HG03066 (cell line): ENCODE data around the gene FBXO47.

Experiments used
- ATAC-seq: cut with Tn5 transposase; IDR thresholded peaks from one replicate; pipeline ENCODE4 v1.9.1; 2021; ENCODE audit warnings: low read depth; ENCODE audit not compliant: unreplicated experiment

FBXO47 gene

DNA sequence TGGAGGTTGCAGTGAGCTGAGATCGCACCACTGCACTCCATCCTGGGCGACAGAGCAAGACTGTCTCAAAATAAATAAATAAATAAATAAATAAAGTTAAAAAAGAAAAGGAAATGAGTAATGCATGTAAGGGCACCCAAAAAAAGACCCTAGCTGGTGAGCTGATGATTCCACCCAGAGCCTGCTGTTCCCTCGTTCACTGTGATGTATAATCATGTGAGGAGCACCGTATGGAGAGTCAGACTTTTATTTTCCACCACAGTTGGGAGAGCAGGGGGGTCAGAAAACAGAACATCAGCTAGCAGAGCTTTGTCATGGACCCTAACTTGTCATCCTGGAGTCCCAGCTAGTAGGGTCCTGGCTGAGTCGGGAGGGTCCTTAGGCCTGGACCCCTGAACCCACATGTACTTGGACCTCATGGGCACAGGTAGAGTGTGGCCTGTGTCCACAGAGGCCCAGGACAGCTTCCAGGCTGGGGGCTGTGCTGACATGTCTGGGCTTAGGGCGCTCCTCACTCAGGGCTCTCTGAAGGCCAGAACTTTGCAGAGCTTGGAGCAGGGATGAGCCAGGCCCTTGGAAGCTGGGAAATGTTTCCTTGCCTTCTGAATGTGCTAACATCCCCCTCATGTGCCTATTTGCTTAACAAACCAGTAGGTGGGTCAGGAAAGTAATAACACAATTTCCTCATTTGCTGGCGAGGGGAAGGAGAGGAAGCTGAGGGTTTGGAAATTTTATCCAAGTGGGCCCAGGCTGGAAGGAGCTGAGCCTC is 60.6 kb downstream of the FBXO47 start:
- ATAC-seq = no peak

DNA sequence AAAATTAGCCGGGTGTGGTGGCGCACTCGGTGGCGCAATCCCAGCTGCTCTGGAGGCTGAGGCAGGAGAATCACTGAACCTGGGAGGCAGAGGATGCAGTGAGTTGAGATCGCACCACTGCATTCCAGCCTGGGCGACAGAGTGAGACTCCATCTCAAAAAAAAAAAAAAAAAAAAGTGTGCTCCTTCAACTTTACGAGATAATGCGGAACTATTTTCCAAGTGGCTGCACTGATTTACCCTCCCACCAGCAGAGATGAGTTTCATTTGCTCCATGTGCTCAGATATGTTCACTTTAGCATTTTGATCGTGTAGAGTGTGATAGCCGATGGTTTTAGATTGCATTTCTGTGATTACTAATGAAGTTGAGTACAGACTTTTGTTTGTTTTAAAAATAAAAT is 61.8 kb downstream of the FBXO47 start:
- ATAC-seq = no peak

DNA sequence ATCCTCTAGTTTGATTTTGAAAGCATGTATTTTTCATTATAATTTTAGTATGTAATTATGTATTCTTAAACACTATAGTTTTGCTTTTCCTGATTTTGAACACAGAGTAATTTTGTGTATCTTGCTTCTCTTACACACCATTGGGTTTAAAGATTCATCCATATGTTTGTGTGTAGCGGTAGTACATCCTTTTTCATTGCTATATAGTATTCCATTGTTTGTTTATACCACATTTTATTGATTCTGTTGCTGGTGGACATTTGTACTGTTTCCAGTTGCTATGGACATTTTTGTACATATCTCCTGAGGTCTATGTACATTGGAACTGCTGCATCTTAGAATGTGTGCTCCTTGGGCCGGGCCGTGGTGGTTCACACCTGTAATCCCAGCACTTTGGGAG is 62.3 kb downstream of the FBXO47 start:
- ATAC-seq = no peak

DNA sequence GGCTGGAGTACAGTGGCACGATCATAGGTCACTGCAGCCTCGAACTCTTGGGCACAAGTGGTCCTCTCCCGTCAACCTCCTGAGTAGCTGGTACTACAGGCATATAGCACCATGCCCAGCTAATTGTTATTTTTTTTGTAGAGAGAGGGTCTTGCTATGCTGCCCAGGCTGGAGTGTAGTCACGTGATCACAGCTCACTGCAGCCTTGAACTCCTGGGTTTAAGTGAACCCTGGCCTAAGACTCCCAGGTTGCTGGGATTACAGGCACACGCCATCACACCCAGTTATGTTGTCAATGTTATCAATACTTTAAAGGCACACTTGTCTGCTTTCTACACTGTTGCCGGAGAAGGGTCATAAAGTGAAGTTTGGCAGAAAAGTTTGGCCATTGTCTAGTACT is 63.8 kb downstream of the FBXO47 start:
- ATAC-seq = no peak

DNA sequence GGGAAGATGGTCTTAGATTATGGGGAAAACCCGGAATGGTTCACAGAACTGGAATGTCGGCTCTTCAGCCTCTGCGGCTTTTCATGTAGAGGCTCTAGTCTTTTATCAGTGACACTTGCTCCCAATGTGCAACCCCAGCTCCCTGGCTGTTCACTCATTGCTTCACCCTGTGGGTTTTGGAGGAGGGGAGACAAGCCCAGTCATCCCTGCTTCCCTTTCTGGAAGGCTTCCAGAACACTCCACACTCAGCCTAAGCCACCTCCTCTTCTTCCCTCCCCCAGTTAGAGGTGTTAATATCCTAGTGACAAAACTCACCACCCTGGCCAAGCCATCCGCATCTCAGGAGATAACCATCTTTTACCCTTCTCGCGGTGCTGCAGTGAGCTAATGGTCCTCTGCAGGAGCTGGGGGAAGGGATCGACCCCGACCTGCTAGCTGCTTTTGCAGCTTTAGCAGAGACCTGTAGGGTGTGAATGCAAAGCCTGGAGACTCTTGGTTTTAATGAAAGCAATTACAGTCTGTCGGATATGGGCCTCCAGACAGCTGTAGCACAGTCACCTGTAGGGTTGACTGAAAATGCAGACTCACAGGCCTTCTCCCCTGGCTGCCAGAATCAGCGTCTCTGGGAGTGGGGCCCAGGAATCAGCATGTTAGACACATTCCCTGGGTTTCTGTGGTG is 66.1 kb downstream of the FBXO47 start:
- ATAC-seq = no peak

DNA sequence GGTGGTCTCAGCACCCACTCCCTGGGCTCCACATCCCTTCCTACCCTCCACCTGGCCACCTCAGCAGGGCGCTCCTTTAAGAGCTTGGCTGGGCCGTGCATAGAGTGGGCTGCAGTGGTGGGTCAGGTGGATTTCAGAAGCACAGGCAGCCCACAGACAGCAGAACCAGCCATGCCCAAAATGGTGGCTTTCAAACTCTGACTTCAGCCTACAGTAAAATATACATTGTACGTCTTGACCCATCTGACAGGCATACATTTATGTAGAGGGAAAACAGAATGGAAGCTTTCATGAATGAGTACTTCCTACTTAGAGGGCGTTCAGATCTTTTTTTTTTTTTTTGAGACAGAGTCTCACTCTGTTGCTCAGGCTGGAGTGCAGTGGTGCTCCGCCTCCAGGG is 67.8 kb downstream of the FBXO47 start:
- ATAC-seq = no peak

DNA sequence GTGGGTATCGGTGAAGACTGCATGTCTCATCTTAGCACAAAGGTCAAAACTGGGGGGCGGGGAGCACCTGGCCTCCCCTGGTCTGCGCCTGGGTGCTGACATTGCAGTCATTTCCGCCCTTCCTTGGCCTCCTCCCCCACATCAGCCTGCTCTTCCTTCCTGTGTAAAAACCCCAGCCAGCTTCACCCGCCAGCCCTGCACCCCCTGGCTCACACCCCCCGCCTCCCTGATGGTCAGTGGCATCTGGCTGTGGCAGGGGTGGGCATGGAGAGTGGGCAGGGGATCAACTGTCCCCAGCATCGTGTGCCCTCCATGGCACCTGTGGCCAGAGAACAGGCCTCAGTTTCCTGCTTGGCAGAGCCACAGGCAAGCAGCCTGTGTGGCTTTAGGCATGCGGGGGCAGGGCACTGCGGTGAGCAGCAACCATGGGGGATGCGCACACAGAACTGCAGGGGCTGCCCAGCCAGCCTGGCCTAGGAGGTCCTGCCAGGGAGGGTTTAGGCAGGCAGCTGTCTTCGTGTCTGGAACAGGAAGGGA is 68.3 kb downstream of the FBXO47 start:
- ATAC-seq = peak; percentile 70

DNA sequence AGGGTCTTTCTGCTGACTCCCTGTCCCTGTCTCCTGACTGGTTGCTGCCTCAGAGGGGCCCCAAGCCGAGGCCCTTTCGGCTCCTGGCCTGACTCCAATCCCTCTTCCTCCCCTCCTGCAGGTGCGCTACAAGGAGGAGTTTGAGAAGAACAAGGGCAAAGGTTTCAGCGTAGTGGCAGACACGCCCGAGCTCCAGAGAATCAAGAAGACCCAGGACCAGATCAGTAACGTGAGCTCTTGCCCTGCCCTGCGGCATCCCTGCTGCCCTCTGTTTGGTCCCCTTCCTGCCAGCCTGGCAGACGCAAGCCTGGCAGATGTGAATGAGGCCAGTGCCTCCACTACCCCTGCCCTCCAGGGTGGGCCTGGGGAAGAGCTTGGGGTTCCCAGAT is 68.9 kb downstream of the FBXO47 start:
- ATAC-seq = no peak

DNA sequence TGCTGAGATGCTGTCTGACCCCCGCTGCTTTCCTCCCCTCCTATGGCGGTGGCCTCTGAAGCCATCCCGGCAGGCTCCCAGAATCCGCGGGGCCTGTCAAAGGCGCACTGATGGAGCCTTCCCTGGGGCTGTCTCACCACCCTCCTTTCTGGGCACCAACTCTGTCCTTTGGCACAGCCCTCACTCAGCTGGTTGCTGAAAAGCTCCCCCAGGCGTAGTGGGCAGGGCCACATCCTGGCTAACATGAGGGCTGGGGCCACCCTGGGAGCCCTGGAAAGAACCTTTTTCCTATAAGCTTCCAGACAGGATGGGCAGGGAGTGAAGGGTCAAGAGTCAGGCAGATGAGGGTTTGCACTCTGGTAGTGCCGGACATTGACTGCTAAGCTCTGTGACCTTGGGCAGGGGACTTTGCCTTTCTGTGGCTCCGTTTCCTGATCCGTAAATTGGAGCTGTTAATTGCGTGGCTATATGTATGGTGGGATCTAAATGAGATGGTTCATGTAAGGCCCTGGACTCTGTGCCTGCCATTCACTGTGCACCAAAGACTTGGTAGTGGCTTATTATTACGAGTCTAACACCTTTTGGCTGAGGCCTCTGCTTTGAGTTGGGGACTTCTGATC is 69.4 kb downstream of the FBXO47 start:
- no peak for ATAC-seq

DNA sequence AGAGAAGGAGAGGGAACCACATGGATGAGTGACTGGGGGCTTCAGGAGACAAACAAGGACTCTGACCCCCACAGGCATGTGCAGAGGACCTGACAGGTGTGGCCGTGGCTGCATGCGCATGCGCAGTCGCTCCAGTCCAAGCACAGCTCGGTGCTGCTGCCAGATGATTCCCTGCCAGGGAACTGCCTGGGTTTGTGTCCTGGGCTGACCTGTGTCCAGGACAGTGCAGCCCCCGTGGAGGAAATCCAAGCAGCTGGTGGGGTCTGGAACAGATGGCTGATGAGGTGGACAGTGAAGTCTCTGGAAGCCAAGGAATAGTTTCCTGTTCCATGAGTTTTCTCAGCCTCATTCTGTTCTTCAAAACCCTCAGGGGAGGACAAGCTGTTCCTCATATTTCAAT is 70.0 kb downstream of the FBXO47 start:
- no peak for ATAC-seq

DNA sequence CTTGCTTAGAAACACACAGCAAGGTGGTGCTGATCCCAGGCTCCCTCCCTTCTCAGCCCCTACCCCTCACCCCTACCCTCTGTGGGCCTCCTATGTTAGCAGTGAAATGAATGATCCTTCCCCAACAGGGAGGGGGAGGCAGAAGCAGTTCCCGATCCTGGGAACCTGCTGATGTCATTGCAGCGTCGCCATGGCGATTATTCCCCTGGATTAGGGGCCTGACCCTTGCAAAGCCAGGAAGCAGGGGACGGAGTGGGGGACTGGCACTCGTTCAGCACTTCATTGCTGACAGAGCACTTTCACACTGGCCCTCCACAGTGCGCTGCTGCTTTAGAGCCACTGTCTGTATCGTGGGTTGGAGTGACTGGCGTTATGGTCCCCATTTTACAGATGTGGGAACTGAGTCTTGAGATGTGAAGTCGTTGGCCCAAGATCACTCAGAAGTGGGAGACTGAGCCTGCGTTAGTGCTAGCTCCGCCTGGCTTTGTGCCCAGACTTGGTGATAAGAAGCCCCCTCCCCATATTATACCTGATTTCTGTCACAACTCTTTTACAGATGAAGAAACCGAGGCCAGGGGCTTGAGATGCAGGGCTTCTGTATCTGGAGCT is 70.8 kb downstream of the FBXO47 start:
- no peak for ATAC-seq

DNA sequence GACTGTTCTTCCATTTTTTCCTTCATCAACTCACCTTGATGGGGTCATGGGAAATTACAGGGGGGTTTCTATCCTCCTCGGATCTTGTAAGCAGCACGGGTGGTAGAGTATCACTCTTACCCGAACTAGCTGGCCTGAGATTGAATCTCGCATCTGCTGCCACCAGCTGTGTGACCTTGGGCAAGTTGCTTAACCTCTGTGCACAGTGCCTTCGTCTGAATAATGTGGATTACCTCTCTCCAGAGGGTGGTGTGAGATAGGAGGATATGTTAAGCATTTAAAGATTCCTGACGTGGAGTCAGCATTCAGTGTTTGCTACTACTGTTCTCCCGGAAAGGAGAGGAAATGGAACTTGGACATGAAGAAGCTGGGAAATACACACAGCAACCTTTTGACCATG is 72.9 kb downstream of the FBXO47 start:
- no peak for ATAC-seq

DNA sequence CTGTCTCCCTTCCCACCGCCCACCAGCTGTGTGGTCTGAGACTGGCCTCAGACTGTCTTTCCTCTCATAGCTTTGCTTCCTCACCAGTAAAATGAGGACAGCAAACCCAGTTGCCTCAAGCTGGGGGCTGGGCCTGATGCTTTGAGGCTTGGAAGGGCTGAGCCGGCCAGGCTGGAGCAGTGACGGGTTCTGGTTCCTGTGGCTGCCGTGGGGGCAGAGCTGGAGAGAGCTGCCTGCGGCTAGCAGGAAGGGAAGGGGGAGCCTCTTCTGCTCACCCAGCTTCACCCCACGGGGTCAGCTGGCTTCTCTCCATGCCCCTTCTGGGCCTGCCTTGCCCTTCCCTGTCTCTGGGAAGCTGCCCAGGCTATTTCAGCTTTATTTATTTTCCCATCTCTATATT is 73.6 kb downstream of the FBXO47 start:
- ATAC-seq = no peak

DNA sequence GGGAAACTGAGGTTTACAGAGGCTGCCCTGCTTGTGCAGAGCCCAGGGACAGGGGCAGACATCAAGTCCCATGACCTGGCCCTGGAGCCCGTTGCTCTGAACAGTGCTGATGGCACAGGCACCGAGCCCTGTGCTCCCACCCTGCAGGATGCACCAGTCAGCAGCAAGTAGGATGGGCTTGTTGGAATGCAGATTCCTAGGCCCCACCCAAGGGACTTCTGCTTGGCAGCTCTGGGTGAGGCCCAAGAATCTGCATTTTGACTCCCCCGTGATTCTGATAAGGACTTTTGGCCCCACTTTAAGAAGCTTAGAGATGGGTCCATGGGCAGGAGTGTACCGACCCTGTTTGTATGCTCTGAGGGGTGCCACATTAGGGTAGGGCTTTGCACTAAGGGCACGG is 74.1 kb downstream of the FBXO47 start:
- ATAC-seq = no peak

DNA sequence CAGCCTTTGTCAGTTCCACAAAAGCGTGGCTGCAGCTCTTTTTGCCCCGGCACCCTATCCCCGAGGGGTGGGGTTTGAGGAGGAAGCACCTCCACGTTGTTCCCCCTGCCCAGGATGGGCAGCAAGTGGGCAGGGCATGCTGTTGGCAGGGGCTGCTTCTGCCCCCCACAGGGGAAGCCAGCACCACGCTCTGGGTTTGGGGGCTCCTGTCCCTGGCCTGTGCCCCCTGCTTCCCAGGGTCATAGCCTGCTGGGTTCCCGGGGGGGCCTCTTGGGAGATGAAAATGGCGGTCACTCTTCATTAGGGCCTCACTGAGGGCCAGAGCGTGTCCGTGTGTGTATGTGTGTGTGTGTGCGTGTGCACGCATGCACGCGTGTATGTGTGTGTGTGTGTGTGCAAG is 74.6 kb downstream of the FBXO47 start:
- ATAC-seq = no peak

DNA sequence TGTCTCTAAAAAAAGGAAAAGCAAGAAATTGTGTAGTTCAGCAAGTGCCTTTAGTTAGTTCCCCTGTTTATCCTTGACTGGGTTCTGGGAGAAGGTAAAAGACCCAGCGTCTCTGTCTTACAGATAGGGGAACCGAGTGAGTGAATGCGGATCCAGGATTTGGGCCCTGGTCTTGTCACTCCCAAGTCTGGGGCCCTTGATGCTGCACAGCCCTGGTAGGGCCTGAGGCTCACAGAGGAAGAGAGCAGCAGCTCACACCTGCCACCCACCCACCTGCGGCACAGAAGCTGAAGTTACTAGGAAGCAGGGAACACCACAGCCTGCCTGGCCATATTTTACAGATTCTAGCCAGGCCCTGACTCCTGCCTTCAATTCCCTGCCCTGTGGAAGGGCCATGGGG is 75.1 kb downstream of the FBXO47 start:
- ATAC-seq = no peak

DNA sequence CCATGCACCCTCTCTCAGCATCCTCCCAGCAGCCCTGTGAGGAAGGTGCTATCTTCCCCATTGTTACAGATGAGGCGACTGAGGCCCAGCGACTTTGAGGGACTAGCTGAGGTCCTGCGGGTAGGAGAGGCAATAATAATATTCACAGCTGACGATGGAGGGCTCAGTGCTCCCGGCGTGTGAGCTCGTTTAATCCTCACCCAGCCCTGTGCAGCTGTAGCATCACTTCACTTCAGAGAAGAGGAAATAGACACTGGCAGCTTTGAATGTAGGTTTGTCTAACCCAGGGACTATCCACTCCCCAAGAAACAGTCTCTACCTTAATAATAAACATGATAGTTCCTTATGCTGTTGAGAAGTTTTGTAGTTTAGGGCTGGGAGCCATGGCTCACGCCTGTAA is 75.8 kb downstream of the FBXO47 start:
- no peak for ATAC-seq

DNA sequence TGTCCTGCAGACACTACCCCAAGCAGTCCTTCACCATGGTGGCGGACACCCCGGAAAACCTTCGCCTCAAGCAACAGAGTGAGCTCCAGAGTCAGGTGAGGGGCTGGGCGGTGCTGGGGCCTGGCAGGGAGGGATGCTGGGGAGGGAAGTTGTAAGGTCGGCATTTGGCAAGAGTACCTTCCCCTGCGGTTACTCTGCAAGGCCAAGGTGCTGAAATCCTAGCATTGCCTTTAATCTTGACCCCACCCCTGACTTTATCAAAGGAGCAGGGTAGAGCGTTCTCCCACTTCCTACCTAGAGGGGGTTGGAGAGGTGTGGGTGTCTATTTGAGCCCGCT is 76.8 kb downstream of the FBXO47 start:
- no peak for ATAC-seq

DNA sequence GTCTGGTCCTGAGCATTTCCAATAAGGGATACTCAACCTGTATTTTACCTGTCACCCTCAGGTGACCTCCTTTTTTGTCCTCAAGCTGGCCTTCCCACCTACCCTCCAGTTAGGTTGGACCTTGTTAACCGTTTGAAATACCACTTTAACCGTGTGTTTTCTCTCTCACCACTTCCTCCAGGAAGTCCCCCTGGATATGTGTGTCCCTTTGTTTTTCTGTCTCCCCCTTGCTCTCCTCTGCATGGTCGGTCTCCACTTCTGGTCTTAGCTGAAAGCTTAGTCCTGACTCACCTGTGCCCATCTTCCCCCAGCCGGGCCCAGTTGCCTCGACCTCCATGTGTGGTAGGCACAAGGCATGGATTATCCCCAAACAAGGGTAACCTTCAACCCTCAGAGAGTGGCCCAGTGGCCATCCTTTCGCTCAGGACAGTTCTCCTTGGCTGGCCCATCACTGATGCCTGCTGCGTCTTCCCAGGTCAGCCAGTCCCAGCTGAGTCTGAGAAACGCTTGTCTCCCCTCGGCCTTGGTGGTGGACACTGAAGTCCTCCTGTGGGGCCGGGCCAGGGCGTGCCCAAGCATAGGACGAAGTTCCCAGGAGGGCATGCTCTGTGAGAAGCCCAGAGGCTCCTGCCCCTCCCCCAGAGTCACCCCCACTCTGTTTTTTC is 77.3 kb downstream of the FBXO47 start:
- ATAC-seq = no peak

DNA sequence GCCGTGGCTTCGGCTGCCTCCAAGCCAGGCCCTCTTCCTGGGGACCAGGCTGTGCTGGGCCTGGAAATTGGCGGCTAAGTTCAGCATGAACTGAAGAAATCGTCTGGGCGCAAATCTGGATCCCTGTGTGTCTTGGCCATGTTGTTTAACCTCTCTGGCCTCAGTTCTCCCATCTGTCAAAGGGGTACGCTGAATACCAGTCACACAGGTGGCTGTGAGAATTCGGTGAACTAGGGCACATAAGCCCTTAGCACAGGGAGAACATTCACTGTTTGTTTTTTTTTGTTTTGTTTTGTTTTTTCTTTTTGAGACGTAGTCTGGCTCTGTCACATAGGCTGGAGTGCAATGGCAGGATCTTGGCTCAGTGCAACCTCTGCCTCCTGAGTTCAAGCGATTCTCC is 78.4 kb downstream of the FBXO47 start:
- no peak for ATAC-seq

DNA sequence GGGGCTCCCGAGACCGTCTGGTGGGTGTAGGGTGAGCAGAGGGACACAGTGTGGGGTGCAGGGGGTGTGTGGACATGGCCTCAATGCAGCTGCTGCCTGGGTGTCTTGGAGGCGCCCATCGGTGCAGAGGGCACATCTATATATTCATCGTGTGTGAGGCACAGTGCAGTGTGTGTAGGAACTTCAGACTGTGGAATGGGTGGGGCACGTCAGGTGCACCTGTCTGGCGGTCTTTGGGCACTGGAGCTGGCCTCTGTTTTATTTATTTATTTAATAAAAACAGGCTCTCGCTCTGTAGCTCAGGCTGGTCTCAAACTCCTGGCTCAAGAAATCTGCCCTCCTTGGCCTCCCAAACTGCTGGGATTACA is 80.6 kb downstream of the FBXO47 start:
- no peak for ATAC-seq
